Stimulated activated CD4-positive, alpha-beta T cell treated with anti-CD3 and anti-CD28 coated beads, Interleukin-12 subunit alpha, Interleukin-12 subunit beta, amount 100 ng/mL, for 48 hours (primary cell): ENCODE measurements around the gene SSR2.
"Not testable (repeated sequence)": the region's sequence is repeated elsewhere in the genome, so short reads cannot be mapped to it uniquely, and the experiment has no call there.

ENCODE experiments used
- DNase-seq, 3 donors: peaks; one replicate each; pipeline ENCODE4 v3.0.0-alpha.2; 2020; ENCODE audit warnings: low read depth in 2 of 3, low spot score in 1 of 3

Gene SSR2

GRCh38 chr1:155996166-155996565 lies 24.6 kb downstream of the SSR2 start:
- no peak for DNase-seq

GRCh38 chr1:155993595-155993994 lies 27.2 kb downstream of the SSR2 start:
- DNase-seq: no peak

- no peak for DNase-seq
Observed at GRCh38 chr1:155990005-155990739, 30.6 kb downstream of the SSR2 start.

- peak; percentile 67 to 84 (median 78) for DNase-seq
Observed at GRCh38 chr1:155989242-155990004, 31.3 kb downstream of the SSR2 start.

GRCh38 chr1:155984903-155985645 lies 35.7 kb downstream of the SSR2 start:
- not testable (repeated sequence) for DNase-seq

- no peak for DNase-seq
Observed at GRCh38 chr1:155984341-155984740, 36.4 kb downstream of the SSR2 start.

GRCh38 chr1:155983191-155984024 lies 37.3 kb downstream of the SSR2 start:
- DNase-seq: no peak

GRCh38 chr1:155982106-155982505 lies 38.6 kb downstream of the SSR2 start:
- DNase-seq: no peak

GRCh38 chr1:155981266-155982088 lies 39.3 kb downstream of the SSR2 start:
- DNase-seq: no peak

GRCh38 chr1:155979597-155980343 lies 41.0 kb downstream of the SSR2 start:
- no peak for DNase-seq

GRCh38 chr1:155978973-155979429 lies 41.8 kb downstream of the SSR2 start:
- no peak for DNase-seq

GRCh38 chr1:155978325-155978972 lies 42.3 kb downstream of the SSR2 start, which contains the start of gene ARHGEF2:
Gene ARHGEF2 (minus strand): TSS chr1:155978547. CDS start chr1:155978427, 120 bp downstream.
- DNase-seq: peak; percentile 62 to 77 (median 72)

GRCh38 chr1:155977690-155978324 lies 42.9 kb downstream of the SSR2 start:
- peak; percentile 51 to 63 (median 63) for DNase-seq

GRCh38 chr1:155976913-155977689 lies 43.6 kb downstream of the SSR2 start:
- no peak for DNase-seq

GRCh38 chr1:155976062-155976912 lies 44.5 kb downstream of the SSR2 start:
- peak in 1 of 3 donors; percentile 50 for DNase-seq

- DNase-seq: no peak
Observed at GRCh38 chr1:155975375-155976061, 45.2 kb downstream of the SSR2 start.
